ENCODE data around the gene FHIT.

GRCh38 chr3:60972599-60972998, 278.7 kb downstream of the FHIT start:
- TF ChIP-seq POLR2A (IDR thresholded peaks at IDR 0.05): no peak
- TF ChIP-seq CTCF (IDR thresholded peaks at IDR 0.05): peak in 1 of 7 experiments; percentile 7
